H1 (cell line): ENCODE data around the gene HDAC11. TPM values are rescaled to one million over a fixed set of nuclear protein-coding genes. Genes with fewer than 3 reads are reported as not detected.

Experiments used
- POLR2AphosphoS5 ChIP-seq: IDR thresholded peaks from 2 replicates; pipeline ENCODE4 v1.6.1; 2011; ENCODE audit warnings: low read depth, low read length
- polyA plus RNA-seq, 7 experiments: library from polyadenylated mRNA; depleted of rRNA in 3 of 7; stranded (reverse) in 5 of 7; unstranded in 2 of 7; fragments of >200 nt in 5 of 7; fragments of 200-250 nt in 2 of 7; gene quantifications; 1 replicate in 5 of 7; 2 replicates in 1 of 7; 4 replicates in 1 of 7; pipeline versions ENCODE4 v1.2.1 to v1.2.3, GENCODE V29; 2011 to 2013; ENCODE audit warnings: missing spikeins in 2 of 7, mixed read lengths in 2 of 7
- total RNA-seq: library from RNA; stranded (reverse); fragmentation: NEBNext Ultra II Directional; extraction: Animal tissue kit (Norgen Biotek cat#: 25700); gene quantifications from 2 replicates; pipeline ENCODE4 v1.2.1, GENCODE V29; 2021

The HDAC11 gene
- total and polyA plus RNA-seq, 2 of the 8 experiments (the other 6 are each of a cell fraction or from before 2014, with no cell fraction given): 6.8 to 7.4 TPM

DNA sequence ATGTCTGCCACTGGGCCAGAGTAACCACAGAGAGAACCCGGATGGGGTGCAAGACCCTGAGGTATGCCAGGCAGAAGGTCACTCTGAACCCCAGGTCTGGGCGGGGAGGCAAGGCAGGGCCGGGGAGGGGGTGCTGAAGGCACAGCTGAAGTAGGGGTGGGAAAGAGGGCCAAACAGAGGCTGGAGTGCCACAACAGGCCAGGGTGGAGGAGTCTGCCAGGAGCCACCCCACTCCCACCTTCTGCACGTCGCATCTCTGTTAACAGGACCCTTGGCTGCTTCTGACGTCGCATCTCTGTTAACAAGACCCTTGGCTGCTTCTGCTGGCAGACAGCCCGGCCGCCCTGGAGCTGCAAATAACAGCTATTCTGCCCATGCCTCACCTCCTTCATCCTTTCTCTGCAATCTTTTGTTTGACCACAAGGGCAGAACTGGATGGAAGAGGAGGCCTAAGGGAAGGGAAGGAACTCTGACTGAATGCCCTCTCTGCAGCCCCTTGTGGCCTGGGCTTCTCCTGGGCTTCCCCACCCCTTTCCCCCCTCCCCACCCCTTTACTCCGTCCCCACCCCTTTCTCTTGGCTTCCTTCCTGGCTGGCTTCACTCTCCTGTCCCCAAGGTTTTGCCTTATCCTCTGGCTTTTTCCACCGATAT is 48.2 kb downstream of the HDAC11 start (continued):
- TF ChIP-seq POLR2AphosphoS5: no peak
